CD4-positive, alpha-beta T cell treated with Interleukin-15 for 1 hour (primary cell): ENCODE measurements around the gene APOBEC3H.

Source experiments
- DNase-seq: peaks from one replicate; pipeline ENCODE4 v3.0.0-alpha.2; 2020

Gene APOBEC3H

DNA sequence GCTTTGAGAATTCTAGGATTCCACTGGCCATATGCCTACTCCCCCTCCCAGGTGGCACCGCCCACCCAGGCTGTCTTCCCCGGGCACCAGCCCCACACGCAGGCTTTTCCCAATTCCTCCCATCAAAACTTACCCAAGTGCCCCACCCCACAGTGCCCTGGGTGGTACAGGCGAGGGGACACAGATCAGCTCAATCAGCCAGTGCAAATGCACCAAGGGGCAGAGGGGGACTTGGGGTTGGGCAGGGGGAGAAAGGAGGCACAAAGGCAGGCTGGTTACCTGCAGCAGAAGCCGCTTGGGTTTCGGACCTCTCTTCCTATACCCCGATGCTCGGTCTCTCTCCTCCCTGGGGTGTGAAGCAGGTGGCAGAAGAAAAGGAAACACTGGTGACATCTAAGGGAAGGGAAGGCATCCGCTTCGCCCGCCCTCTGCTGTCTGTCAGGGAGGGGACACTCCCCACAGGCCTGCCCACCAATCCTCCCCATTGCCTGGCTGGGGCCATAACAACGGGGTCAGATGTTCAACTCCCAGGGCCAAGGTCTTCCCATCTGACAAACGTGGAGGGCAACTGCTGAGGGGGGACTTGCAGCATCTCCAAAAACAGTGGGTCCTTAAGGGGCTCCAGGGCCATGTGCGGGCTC, 41.4 kb downstream of the APOBEC3H start:
- peak; percentile 7 for DNase-seq

DNA sequence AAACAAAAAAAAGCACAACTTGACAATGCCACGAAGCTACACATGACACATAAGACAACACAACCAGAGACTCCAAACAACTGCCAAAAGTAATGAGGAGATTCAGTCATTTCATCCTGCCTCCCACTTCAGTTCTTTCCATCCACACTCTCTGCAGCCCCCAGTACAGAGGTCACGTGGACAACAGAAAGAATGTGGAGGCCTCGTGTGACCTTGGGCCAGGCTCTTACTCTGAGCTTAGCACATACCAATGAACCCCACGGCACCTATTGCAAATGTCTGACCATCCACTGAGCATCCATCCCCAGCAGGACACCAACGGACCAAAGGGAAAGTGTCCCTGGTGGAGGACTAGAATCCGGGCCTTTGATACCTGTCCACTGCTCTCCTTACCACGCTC, 42.9 kb downstream of the APOBEC3H start:
- no peak for DNase-seq

DNA sequence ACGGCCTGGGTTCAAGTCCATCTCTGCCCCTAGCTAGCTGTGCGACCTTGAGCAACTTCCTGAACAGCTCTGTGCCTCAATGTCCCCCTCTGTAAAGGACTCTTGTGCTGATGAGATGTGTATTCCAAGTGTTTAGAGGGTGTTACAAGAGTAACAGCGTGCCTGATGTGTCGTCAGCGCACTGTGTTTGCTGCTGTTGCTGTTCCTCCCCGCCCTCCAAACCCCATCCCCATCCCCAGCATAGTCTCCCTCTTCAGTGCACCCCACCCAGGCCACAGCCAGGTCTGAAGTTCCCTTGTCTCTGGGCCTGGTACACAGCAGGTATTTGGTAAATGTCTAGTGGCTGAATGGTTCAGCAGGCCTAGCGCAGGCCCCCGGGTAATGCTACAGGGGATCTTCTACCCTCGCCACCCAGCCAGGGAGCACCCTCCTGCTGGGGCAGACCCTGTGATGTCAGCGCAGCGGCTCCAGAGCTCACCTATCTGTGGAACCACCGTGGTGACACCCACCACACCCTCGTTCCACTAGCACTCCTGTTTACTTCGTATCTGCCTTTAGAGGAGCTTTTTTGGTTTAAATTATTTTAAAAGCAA, 45.1 kb downstream of the APOBEC3H start:
- no peak for DNase-seq

DNA sequence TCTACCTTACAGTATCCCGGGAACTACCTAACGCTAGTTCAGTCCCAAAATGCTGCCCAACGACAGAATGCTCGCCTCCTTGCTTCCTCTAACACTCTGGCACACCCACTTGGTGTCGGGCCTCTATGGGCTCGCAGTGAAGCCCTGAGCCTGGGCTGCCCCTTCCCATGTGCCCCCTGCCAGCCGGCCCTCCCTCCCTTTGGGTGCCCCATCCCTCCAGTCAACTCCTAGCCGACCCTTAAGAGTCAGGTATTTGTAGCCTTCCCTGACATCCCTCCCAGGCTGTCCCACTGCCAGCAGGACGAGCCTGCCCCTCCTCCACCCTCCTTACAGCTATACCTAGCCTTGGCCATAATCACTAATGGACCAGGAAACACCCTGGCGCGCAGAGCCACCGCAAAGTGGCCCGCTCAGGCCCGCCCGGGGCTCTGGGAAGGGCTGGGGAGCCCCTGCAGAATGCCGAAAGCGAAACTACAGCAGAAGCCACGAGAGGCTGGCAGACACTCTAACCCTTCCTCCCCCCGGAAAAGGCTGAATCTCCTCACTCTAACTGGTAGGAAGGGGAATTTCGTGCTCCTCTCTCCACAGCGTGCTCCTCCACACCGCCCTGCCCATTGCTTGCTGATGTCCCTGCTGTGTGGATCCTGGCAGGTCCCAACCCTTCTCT, 47.2 kb downstream of the APOBEC3H start:
- DNase-seq: peak; percentile 59

DNA sequence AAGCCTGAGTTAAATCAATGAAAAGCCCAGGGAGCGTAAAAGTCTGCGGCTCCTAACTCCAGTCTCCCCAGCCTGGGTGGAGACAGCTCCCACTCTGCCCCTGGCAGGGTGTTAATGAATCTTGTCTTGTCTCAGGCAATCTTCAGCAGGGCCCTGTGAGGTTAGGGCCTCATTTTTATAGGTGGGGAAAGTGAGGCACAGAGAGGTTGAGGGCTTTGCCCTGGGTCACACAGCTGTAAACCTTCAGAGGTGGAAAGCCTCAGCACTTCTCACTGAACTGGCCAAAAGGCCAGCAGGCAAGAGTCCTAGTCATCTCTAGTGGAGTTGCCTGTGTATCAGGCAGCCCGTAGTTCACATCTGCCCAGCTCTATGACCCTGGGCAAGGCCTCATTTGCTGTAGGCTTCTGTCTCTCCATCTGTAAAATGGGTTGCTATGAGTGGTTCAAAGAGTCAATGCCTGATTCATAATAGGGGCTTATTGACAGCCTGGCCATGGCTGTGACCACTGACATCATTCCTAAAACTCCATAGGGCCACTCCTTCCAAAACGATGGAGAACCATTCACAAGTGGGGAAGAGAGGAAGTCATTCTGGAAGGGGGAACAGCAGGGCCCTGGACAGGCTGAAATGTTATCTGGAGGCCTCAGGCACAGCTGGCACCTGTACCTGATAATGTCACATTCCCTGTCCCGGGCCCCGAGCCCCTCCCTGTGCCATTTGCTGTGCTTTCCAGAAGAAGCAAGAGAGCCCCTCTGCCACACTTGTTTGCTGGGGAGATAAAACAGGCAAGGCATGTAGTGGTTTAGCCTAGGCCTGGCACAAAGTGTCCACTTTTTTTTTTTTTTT, 49.4 kb downstream of the APOBEC3H start:
- DNase-seq: peak; percentile 10

DNA sequence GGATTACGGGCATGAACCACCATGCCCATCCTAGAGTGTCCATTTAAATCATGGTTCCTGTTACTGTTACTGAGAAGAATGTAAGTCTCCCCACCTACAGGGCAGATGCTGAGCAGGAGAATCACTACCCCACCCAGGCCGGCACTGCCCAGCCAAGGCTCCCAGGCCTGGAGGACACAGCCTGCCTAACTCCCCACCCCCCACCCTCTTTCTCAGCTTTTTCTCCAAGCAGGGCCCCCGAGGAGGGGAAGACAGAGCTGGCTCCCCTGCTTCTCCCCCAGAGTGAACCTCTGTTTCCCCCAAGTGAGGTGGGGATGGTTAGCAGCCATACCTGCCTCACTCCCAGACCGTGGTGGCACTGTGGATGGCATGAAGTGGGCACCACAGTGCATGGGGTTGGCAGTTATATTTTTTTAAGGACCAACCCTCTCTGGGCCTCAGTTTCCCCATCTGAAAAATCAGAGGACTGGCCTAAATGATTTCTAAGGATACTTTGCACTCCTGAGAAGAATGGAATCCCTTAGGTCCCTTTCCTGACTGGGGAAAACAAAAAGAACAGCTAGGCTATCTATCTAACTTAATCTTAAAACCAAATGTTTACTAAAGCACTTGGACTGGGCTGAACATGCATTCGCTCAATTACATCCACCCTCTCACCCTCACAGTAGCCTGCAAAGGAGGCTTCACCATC, 50.4 kb downstream of the APOBEC3H start:
- no peak for DNase-seq

DNA sequence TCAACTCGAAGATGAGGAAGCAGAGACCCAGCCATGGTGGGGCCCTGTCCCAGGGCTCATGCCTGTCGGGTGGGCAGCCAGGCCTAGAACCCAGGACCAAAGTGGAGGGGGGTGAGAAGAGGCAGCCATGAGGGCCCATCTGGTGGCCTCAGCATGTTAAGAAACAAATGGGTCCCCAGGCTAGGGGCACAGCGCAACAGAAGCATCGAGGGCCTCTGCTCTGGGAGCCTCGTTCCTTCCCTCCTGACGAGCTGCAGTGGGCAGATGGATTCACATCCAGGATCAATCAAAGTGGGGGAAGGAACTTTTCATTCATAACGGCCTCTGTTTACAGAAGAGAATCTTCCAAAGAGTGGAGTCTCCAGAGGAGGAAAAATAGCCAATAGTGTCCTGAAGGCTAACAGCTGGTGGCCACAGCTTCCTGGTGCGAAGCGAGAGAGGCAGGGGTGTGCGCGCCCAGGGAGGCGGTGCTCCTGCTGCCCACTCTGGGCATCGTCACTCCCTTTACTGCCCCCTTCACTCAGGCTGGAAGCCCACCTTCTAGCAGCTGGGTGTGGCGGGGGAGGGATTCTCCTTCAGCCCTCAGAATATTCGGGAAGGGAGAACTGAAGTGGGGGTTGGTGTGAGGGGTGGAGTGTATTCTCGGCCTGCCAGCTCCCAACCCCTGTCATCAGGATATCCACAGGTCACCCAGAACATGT, 51.1 kb downstream of the APOBEC3H start:
- no peak for DNase-seq

DNA sequence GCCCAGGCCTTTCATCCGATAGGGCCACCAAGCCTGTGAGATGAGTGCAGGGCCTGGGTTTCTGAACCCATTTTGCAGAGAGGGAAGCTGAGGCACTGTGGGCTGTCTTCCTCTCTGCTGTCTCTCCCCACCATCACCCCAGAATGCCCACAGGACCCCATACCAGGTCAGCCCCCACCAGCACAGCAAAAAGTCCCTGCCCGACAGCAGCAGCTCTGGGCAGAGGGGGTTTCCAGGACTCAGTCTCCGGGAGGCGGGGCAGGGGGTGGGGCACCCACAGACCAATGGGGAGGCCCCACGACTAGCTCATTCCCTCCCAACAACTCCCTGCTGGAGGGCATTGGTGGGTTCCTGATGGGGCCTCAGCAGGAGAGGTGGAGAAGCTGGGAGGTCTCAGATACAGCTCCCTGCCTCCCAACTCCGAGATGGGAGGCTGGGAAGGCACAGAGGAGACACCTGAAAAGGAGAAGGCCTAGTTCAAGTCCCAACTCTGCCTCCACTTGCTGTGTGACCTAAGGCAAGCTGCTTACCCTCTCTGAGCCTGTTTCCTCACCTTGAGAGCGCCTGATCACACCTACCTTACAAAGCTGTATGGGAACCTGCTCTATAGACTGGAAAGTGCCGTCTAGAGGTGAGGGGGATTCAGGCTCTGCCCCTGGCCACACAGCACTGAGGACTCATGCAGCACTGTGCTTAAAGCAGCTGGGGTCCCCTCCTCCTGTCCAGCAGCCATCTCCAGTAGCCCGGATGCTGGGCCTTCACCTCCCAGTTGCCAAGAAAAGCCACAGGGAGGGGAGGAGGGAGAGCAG, 51.9 kb downstream of the APOBEC3H start:
- peak; percentile 83 for DNase-seq

DNA sequence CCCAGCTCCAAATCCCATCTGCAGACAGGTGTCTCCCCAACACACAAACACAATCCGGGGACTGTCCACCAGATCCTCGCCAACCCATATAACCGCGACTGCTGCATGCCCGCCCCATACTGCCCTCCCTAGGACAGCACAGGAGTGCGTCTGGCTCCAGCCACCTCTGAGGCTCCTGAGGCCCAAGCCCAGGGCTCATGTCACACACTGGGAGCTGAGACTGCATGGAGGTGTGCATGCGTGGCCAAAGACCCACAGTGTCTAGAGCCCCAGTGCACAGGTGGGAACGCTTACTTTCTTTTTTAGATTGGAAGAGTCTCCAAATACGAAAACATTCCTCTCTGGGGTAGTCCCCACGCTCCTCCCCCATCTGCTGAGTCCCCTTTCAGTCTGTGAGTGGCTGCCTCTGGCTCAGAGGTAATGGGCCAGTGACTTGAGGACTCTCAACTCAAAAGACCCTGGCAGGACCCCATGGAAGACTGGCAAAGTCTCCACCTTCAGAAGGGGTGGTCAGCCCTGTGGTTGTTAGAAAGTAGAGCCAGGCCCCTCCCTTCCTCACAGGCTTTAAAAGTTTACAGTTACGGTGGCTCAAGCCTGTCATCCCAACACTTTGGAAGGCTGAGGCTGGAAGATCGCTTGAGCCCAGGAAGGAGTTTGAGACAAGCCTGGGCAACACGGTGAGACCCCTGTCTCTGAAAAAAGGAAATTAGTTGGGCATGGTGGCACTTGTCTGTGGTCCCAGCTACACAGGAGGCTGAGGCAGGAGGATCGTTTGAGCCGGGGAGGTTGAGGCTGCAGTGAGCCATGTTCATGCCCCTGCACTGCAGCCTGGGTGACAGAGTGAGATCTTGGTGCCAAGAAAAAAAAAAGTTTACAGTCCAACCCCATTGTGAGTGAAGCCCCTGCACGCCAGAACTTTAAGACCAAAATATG, 53.1 kb downstream of the APOBEC3H start:
- DNase-seq: no peak

DNA sequence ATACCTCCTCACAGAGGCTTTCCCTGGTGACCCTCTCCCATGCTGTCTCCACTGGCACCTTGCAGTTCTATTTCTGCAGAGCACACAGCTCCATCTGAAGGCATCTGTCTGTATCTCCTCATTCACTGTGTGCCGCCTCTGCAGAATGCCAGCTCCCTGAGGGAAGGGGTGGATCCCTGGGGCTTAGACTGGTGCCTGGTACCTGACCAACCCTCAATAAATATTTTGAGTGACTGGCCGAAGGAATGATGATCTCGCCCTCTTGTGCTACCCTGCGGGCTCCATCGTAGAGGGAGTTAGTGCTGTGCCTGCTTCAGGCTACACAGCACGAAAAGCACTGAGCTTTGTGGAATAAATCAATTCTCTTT, 53.8 kb downstream of the APOBEC3H start:
- DNase-seq: no peak

DNA sequence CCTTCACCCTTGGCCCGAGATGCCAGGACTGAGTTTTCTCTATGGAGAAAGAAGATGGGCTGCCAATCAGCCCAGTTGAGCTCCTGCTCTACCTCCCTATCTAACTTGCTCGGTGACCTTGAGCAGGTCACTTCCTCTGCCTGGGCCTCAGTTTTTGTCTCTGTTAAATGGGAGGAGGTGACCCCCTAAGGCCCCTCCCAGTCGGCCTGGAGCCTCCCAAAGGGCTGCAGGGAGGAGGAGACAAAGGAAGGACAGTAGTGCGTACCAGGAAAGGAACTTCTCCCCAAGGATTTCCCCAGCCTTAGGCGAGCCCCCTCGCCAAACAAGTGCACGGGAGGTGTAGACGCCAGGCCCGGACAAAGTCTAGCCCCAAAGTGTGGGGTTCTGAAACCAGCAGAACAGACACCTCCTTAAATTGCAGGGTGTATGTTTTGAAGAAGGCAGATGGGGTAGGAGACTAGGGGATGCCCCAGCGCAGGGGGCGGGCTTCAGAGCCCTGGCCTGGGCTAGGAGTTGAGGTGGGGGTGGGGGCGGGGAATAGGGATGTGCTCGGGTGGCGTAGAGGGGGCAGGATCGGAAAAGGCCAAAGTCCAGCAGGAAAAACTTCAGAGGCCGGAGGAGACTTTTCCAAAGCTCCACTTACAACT, 54.4 kb downstream of the APOBEC3H start:
- DNase-seq: no peak

DNA sequence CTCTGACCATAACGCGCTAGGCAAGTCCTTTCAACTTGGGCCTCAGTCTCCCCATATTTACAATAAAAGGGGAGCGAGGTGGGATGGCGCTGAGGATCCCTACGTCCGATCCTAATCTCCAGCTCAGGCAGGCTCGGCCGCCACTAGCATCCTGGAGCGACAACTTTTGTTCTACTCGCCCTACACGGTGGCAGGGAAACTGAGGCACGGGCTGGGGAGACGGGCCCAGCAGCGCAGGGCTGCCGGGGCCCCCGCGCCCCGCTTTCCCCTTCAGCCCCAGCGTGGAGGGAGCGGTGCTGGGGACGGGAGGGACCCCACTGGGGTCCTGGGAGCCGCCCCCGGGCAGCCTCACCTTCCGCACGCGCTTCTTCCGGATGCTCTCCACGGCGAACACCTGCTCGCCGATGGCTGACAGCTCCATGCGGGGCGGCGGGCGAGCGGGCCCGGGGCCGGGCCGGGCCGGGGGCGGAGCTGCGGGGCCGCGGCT, 55.0 kb downstream of the APOBEC3H start:
- no peak for DNase-seq

DNA sequence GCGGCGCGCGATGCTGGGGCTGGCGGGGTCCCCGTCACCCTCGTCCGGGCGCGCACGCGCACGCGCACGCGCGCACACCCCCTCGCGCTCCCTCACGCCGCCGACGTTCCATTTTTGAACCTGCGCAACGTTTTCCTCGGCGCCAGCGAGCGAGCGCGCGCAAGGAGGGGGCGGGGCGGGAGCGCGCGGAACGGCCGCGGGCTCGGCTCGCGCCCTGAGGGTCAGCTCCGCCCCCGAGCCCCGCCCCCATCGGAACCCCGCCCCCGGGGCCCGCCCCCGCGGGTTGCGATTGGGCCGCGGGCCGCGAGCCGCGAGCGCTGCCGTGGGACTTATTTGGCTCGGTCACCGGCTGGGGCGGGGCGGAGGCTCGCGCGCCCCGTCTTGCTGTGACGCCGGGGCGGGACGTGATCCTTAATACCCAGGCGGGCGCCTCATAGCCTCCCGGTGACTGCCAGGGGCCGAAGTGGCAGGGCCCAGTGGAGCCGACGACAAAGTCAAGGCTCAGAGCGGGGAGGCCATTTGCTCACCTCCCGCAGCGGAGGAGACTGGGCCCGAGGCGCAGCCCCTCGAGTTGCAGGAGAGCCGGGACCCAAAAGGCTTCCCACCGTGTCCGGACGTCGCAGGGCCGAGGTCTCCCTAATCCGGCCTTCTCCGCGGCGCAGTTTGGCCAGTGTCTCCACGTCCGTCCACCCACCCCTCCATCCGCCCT, 55.6 kb downstream of the APOBEC3H start, which contains the start of gene CBX7:
CBX7 (minus strand) TSS at position 170 of the 709 bp plus-strand sequence. CDS start 236 bp downstream, outside the sequence.
- DNase-seq: peak; percentile 92

DNA sequence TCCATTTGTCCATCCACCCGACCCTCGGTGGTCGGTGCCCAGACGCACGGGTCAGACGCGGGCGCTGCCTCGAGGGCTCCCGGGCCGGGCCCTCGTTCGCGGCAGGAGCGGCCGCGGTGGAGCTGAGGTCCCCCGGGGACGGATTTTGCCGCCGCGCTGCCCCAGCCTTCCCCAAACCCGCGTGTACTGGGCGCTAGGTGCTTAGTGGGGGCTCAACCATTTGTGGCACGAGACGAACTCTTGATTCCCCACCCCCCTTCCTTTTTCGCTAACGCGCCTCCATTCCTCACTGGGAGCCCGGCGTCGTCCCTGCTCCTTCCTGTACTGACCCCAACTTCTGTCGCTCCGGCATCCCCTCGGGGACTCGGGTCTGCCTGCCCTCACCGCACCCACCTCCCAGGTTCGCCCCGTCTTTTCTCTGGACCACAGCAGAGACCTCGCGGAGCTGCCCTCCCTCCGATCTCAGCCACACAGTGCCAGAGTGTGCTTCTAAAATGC, 56.2 kb downstream of the APOBEC3H start:
- DNase-seq: no peak
